Endothelial cell (in vitro differentiated cells): Measurements from ENCODE around the gene CARD8. TPM values are rescaled to one million over a fixed set of nuclear protein-coding genes. Genes with fewer than 3 reads are reported as not detected.

Experiments
- DNase-seq: peaks from one replicate; pipeline ENCODE4 v3.0.0; 2021; ENCODE audit warnings: low spot score
- H3K27ac Mint-ChIP-seq: one replicate; pipeline ENCODE4 v1.8.0; 2021; ENCODE audit warnings: mixed read lengths, inconsistent platforms; ENCODE audit not compliant: unreplicated experiment
- H3K27me3 Mint-ChIP-seq: one replicate; pipeline ENCODE4 v1.8.0; 2021; ENCODE audit warnings: mild to moderate bottlenecking, moderate library complexity, mixed read lengths, inconsistent platforms; ENCODE audit not compliant: unreplicated experiment
- H3K36me3 Mint-ChIP-seq: one replicate; pipeline ENCODE4 v1.8.0; 2021; ENCODE audit warnings: mild to moderate bottlenecking, low read depth, mixed read lengths, inconsistent platforms; ENCODE audit not compliant: unreplicated experiment
- H3K4me1 Mint-ChIP-seq: one replicate; pipeline ENCODE4 v1.8.0; 2021; ENCODE audit warnings: mild to moderate bottlenecking, mixed read lengths, inconsistent platforms; ENCODE audit not compliant: unreplicated experiment
- H3K4me3 Mint-ChIP-seq: one replicate; pipeline ENCODE4 v1.8.0; 2021; ENCODE audit warnings: mild to moderate bottlenecking, mixed read lengths, inconsistent platforms; ENCODE audit not compliant: unreplicated experiment
- H3K9me3 Mint-ChIP-seq: one replicate; pipeline ENCODE4 v1.8.0; 2021; ENCODE audit warnings: mixed read lengths, inconsistent platforms; ENCODE audit not compliant: unreplicated experiment
- total RNA-seq: library from RNA; stranded (reverse); fragmentation: NEBNext Ultra II Directional; extraction: Animal tissue kit (Norgen Biotek cat#: 25700); gene quantifications from one replicate; pipeline ENCODE4 v1.2.1, GENCODE V29; 2021; ENCODE audit not compliant: unreplicated experiment
- TF ChIP-seq, protein P1 (sequence below): fragments of 200-600 bp; sonication (generic); IDR thresholded peaks from one replicate; pipeline ENCODE4 v1.5.0; 2021; ENCODE audit warnings: antibody characterized with exemption; ENCODE audit not compliant: unreplicated experiment

Gene CARD8
- total RNA-seq, 1 donor from 2014 or later, result 210 TPM

DNA sequence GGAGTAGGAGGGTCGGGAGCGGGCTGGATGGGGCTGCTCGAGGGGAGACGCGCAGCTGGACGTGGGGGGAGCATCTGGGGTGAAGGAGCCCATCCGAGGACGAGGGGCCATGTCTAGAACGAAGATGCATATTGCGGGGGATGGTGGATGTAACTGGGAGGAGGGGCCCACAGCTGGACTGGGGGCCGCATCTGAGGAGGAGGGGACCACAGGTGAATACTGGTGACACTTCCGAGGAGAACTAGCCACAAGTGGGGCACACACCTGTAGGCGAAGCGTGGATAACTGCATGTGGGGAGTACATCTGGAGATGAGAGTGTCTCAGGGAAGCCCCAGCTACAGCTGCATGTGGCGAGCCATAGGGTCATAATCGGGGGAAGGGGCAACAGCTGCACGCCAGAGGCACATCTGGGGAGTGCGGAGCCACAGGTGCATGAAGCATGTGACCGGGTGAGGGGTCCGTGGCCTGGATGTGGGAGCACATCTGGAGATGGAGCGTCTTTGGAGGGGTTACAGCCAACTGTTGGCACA is 84.8 kb downstream of the CARD8 start:
- TF ChIP-seq, protein P1, sequence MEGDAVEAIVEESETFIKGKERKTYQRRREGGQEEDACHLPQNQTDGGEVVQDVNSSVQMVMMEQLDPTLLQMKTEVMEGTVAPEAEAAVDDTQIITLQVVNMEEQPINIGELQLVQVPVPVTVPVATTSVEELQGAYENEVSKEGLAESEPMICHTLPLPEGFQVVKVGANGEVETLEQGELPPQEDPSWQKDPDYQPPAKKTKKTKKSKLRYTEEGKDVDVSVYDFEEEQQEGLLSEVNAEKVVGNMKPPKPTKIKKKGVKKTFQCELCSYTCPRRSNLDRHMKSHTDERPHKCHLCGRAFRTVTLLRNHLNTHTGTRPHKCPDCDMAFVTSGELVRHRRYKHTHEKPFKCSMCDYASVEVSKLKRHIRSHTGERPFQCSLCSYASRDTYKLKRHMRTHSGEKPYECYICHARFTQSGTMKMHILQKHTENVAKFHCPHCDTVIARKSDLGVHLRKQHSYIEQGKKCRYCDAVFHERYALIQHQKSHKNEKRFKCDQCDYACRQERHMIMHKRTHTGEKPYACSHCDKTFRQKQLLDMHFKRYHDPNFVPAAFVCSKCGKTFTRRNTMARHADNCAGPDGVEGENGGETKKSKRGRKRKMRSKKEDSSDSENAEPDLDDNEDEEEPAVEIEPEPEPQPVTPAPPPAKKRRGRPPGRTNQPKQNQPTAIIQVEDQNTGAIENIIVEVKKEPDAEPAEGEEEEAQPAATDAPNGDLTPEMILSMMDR, result no peak
- Mint-ChIP-seq H3K27me3 (peaks cover 8% of the 10 kb centered on the region), H3K4me3 (peak overlapping the region; percentile 95), H3K4me1 (peaks cover 8% of the 10 kb centered on the region), H3K36me3 (peaks cover 30% of the 10 kb centered on the region), H3K9me3 (no peaks in the 10 kb centered on the region), H3K27ac (peak overlapping the region; percentile 65)
- DNase-seq, result no peak

DNA sequence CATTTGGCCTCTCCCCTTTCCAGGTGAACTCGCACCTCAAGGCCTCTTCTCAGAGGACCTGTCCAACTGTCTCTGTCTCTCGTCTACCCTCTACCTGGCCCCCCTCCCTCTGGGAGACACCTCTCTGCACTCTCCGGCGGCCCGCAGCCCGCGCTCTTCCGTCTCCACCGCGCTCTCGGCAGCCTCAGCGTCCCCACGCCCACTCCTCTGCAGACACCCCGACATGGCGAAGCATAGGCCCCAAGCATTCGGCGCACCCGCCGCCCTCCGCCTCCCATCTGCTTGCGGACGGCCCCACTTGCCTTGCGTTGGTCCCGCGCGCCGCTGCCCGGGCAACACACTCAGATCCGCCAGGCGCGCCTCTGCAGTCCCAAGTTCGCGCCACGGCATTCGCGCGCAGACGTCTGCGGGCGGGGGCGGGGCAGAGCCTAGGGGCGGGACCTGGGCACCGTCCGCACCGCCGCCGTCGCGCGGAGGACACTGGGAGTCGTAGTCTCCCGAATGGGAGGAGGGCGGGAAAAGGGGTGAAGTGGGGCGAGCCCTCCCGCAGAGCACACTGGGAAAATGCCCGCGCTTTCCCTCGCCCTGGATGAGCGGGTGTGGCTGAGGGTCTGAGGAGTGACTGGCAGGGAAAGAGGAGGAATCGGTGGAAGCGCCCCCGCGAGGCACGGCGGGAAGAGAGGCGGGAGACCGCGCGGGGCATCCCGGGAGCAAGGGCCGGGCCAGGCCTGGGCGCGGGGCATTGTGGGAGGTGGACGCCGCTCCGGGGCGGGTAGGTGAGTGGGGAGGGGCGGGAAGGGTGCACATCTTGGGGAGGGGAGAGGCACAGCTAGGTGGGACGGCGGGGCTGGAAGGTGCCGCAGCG is 85.5 kb downstream of the CARD8 start, which contains the start of the genes LIG1 and ZSWIM9:
Gene LIG1, minus strand, starts transcription at position 406 of the 865 bp plus-strand sequence. CDS start 4,778 bp downstream, outside the sequence.
Gene ZSWIM9, plus strand, starts transcription at position 742 of the 865 bp plus-strand sequence. CDS start 1,123 bp downstream, outside the sequence.
- peaks cover 8% of the 10 kb centered on the region for H3K4me1 Mint-ChIP-seq
- H3K4me3 Mint-ChIP-seq, result peak within 1 kb of the TSS; percentile 95
- peaks cover 24% of the 10 kb centered on the region for H3K36me3 Mint-ChIP-seq
- H3K27ac Mint-ChIP-seq, result peak within 1 kb of the TSS; percentile 91
- peaks cover 8% of the 10 kb centered on the region for H3K27me3 Mint-ChIP-seq
- DNase-seq, result peak; percentile 87
- H3K9me3 Mint-ChIP-seq, result no peaks in the 10 kb centered on the region
- TF ChIP-seq, protein P1, result no peak

DNA sequence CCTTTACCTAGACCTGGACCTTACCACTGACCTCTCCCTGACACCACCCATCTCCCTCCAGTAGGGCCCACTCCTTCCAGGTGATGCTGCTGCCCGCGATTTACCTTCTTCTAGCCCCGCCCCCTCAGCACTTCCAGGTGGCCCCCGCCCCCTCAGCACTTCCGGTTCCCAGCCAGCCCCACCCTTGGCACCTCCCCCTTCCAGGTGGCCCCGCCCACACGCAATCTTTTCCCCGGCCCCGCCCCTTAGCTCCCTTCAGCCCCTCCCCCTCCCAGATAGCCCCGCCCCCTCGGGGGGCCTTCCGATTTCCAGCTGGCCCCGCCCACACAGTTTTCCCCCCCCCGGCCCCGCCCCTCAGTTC is 86.2 kb downstream of the CARD8 start:
- TF ChIP-seq, protein P1, result no peak
- Mint-ChIP-seq H3K4me3 (peak overlapping the region; percentile 95), H3K9me3 (no peaks in the 10 kb centered on the region), H3K4me1 (peaks cover 8% of the 10 kb centered on the region), H3K36me3 (peaks cover 17% of the 10 kb centered on the region), H3K27me3 (peaks cover 6% of the 10 kb centered on the region), H3K27ac (no peak overlapping the region)
- peak; percentile 83 for DNase-seq

DNA sequence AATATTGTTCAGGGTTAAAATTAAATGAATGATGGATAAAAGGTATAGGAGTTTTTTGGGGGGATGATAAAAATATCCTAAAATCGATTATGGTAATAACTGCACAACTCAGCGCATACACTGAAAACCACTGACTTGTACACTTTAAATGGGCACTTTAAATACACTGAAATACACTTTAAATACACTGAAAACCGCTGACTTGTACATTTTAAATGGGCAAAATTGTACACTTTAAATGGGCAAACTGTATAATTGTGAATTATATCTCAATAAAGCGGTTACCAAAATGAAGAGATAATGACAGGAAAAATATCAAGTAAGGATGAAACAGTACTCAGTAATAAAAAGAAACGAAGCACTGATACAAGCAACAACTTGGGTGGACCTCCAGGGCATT is 87.0 kb downstream of the CARD8 start:
- TF ChIP-seq, protein P1, result no peak

More for the DNA sequence above, 87.0 kb downstream of the CARD8 start:
- no peaks in the 10 kb centered on the region for H3K9me3 Mint-ChIP-seq
- no peak for DNase-seq
- peak overlapping the region; percentile 16 for H3K27ac Mint-ChIP-seq
- peaks cover 6% of the 10 kb centered on the region for H3K27me3 Mint-ChIP-seq
- peaks cover 13% of the 10 kb centered on the region for H3K36me3 Mint-ChIP-seq
- peaks cover 8% of the 10 kb centered on the region for H3K4me1 Mint-ChIP-seq
- peak overlapping the region; percentile 95 for H3K4me3 Mint-ChIP-seq
